ENCODE measurements around the gene DHFR. TPM values are rescaled to one million over a fixed set of nuclear protein-coding genes. Genes with fewer than 3 reads are reported as not detected.

DHFR gene
- total and polyA plus RNA-seq, 7 donors = 4.4 to 26.3 (median 11.0) TPM

- H3K36me3 ChIP-seq (ENCODE audit: insufficient read depth in 1 of 2, low read depth in 1 of 2) = peaks cover 0 to 39% of the 10 kb centered on the region in 2 donors
- DNase-seq (no peak), ATAC-seq (no peak)
- TF ChIP-seq CTCF (IDR thresholded peaks at IDR 0.05) = no peak
- no peaks in the 10 kb centered on the region for H3K4me1 ChIP-seq
- no peak overlapping the region for H3K27ac ChIP-seq
- no peaks in the 10 kb centered on the region for H3K9me3 ChIP-seq
- H3K27me3 ChIP-seq (ENCODE audit: insufficient read depth in 3 of 3, low read length in 2 of 3) = no peaks in the 10 kb centered on the region
- no peak overlapping the region for H3K4me3 ChIP-seq
- intact Hi-C loops (cut with DNase I) = no loop called here
Measured at GRCh38 chr5:80634193-80634592, 20.6 kb downstream of the DHFR start.

DNA sequence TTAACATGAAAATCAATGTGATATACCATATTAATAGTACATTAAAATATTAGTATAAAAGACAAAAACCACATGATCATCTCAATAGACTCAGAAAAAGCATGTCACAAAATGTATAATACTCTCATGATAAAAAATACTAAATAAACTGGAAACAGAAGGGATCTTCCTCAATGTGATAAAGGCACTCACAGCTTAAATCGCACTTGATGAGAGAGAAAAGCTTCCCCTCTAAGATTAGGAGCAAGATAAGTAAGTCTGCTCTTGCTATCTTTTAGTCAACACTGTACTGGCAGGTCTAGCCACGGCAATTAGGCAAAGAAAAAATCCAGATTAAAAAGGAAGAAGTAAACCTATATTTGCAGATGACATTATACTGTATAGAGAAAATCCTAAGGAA is 22.1 kb downstream of the DHFR start:
- Histone ChIP-seq H3K27ac (no peak overlapping the region), H3K4me1 (no peaks in the 10 kb centered on the region), H3K4me3 (no peak overlapping the region), H3K36me3 (ENCODE audit: insufficient read depth in 1 of 2, low read depth in 1 of 2) (peaks cover 0 to 29% of the 10 kb centered on the region in 2 donors), H3K9me3 (no peaks in the 10 kb centered on the region), H3K27me3 (ENCODE audit: insufficient read depth in 3 of 3, low read length in 2 of 3) (no peaks in the 10 kb centered on the region)
- intact Hi-C loops (cut with DNase I) = no loop called here
- no peak for DNase-seq
- no peak for ATAC-seq
- WGBS, 3 donors = 89 to 97% (median 91%) methylated on average over 2 of the region's 2 CpGs
- TF ChIP-seq CTCF (IDR thresholded peaks at IDR 0.05) = no peak

DNA sequence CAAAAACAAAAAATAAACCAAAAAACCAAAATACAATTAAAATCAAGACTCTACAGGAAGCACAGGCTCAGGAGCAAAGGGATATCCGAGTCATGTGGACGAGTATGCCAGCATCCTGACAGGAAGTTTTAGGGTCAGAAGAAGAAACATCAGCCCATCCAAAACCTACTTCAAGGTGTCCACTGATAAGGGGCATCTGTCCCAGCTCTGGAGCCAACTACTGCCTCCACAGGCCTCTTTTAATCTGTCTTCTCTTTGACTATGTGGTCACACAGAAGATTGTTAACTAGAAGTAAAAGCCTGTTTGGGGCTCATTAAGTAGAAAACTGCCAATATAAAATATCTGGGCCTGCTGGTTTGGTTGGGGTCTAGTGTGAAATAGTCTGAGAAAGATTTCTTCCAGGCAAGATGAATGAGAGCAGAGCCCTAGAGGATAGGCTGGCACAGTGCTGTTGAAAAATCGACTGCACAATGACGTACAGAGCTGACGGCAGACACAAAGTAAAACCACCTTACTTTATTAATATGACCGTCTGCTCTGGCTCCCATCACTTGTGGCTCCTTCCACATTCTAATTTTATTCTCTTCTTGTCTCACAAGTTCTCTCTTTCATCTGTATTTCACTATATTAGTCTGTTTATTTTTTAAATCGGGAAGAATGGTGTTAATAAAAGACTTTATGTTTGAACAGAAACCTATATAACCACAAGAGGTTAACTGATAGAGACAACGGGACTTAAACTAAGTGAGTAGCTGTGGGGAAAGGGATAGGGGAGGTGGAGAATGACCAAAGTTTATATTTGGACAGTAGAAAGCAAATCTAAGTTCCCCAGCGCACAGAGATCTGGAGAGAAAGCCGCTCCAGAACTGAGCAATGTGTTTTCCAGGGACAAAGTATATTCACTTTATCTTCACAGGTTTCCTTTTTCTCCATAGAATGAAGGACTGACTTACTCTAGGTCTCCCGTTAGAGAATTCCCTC is 23.2 kb downstream of the DHFR start:
- 92 to 94% (median 93%) methylated on average over 11 of the region's 11 CpGs for WGBS, 3 donors
- H3K36me3 ChIP-seq (ENCODE audit: insufficient read depth in 1 of 2, low read depth in 1 of 2) = peaks cover 0 to 25% of the 10 kb centered on the region in 2 donors
- H3K4me1 ChIP-seq = no peaks in the 10 kb centered on the region
- no peak for ATAC-seq
- intact Hi-C loops (cut with DNase I) = no loop called here
- no peaks in the 10 kb centered on the region for H3K9me3 ChIP-seq
- no peak overlapping the region for H3K27ac ChIP-seq
- no peak for DNase-seq
- no peak for TF ChIP-seq CTCF (IDR thresholded peaks at IDR 0.05)
- H3K27me3 ChIP-seq (ENCODE audit: insufficient read depth in 3 of 3, low read length in 2 of 3) = no peaks in the 10 kb centered on the region
- no peak overlapping the region for H3K4me3 ChIP-seq

DNA sequence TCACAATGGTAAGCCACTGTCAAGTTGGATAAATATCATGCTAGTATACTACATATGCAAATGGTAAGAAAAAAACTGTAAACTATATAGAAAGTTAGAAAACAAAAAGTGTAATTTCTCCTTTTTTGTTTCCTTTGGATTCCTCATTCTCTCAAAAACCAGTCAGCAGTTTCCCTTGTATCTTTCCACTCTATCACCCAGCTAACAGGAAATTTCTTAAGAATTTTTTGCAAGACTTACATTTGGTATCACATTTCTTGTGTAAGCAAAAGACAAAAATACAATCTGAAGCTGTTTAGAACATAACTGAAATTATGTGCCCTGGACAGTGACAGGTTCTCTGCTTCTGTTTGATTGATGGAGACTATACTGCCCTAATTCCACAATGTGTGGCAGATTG is 25.5 kb downstream of the DHFR start:
- peaks cover 0 to 25% of the 10 kb centered on the region in 2 donors for H3K36me3 ChIP-seq (ENCODE audit: insufficient read depth in 1 of 2, low read depth in 1 of 2)
- no peak for TF ChIP-seq CTCF (IDR thresholded peaks at IDR 0.05)
- no peaks in the 10 kb centered on the region for H3K4me1 ChIP-seq
- H3K27ac ChIP-seq = no peak overlapping the region
- no peaks in the 10 kb centered on the region for H3K27me3 ChIP-seq (ENCODE audit: insufficient read depth in 3 of 3, low read length in 2 of 3)
- DNase-seq = no peak
- no peak for ATAC-seq
- intact Hi-C loops (cut with DNase I) = no loop called here
- no peaks in the 10 kb centered on the region for H3K9me3 ChIP-seq
- no peak overlapping the region for H3K4me3 ChIP-seq
